Measurements from ENCODE around the gene CCR4.
"Not testable (repeated sequence)": the region's sequence is repeated elsewhere in the genome, so short reads cannot be mapped to it uniquely, and the experiment has no call there.

Gene CCR4

DNA sequence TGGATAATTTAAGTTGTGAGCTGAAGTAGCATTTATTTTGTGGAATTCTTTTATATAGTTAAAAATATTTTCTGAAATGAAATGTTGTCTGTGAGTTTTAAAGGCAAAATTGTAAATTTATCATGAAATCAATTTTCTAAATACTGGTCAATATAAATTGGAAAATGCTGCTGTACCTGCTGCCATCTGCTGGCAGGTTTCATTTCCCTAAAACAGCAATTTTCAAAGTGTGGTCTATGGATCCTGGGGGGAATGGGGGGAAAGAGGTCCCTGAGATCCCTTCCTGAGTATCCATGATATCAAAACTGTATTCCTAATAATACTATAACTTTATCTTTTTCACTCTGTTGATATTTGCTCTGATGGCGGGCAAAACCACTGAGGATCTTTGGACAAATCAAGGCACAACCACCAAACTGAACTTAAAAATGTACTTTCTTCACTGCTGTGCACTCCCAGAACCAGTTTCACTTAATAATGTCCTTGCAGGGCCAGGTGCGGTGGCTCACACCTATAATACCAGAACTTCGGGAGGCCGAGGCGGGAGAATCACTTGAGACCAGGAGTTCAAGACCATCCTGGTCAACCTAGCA lies 17.2 kb upstream of the CCR4 start:
- Histone ChIP-seq H3K9me3 (replicated peaks in 1 of 11) (peaks cover 0 to 23% (median 12%) of the 10 kb centered on the region in 11 experiments; a peak in 15 of 22 replicates), H3K27me3 (no peaks in the 10 kb centered on the region), H3K4me2 (no peak overlapping the region), H3K9ac (no peak overlapping the region), H3K4me3 (no peak overlapping the region), H4K20me1 (no peaks in the 10 kb centered on the region), H3K27ac (no peak overlapping the region), H3K4me1 (peaks cover 0 to 9% (median 4%) of the 10 kb centered on the region in 10 experiments; a peak in 4 of 20 replicates), H3K36me3 (no peaks in the 10 kb centered on the region)
- no peak for TF ChIP-seq Cebpa-rat (IDR thresholded peaks at IDR 0.05)

DNA sequence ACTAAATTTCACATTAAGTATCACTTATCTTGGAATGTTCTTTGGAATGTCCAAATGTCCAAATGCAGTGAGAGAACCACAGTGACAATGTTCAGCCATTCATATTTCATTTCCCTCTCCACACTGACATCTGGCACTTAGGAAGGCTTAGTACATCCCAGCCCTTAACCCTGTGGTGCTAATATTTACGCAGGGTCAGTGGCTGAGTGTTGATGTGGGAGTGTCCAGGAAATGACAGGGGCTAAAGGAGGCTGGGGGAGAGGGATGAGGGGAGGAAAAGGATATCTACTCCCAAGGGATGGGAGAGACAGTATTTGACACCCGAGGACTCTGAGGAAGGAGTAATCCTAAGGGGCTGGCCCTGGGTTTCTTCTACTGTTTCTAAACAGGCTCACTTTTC lies 14.1 kb upstream of the CCR4 start:
- Histone ChIP-seq H3K4me3 (no peak overlapping the region), H3K36me3 (no peaks in the 10 kb centered on the region), H3K27ac (no peak overlapping the region), H4K20me1 (no peaks in the 10 kb centered on the region), H3K4me2 (peak overlapping the region in 3 of 11 experiments; percentile 1 to 34 (median 6); a peak in 3 of 22 replicates), H3K4me1 (peaks cover 0 to 9% (median 4%) of the 10 kb centered on the region in 10 experiments; a peak in 4 of 20 replicates), H3K9me3 (replicated peaks in 1 of 11) (peaks cover 0 to 5% (median 0%) of the 10 kb centered on the region in 11 experiments; a peak in 3 of 22 replicates), H3K27me3 (no peaks in the 10 kb centered on the region), H3K9ac (0 out of 22 replicates have a peak overlapping the region, but pooled peaks of 1 of the 11 experiments have one; percentile 38)
- TF ChIP-seq Cebpa-rat (IDR thresholded peaks at IDR 0.05): no peak

DNA sequence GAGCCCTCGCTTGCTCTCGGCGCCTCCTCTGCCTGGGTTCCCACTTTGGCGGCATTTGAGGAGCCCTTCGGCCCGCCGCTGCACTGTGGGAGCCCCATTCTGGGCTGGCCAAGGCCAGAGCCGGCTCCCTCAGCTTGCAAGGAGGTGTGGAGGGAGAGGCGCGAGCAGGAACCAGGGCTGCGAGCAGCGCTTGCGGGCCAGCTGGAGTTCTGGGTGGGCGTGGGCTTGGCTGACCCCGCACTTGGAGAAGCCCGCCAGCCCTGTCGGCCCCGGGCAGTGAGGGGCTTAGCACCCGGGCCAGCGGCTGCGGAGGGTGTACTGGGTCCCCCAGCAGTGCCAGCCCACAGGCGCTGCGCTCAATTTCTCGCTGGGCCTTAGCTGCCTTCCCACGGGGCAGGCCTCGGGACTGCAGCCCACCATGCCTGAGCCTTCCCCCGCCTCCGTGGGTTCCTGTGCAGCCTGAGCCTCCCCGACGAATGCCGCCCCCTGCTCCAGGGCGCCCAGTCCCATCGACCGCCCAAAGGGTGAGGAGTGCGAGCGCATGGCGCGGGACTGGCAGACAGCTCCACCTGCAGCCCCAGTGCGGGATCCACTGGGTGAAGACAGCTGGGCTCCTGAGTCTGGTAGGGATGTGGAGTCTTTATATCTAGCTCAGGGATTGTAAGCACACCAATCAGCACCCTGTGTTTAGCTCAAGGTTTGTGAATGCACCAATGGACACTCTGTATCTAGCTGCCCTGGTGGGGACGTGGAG lies 11.7 kb upstream of the CCR4 start:
- H3K36me3 ChIP-seq; H3K9me3 ChIP-seq (replicated peaks in 1 of 11); H3K4me3 ChIP-seq; H3K4me2 ChIP-seq; H3K27ac ChIP-seq; H3K27me3 ChIP-seq; H3K4me1 ChIP-seq; H3K9ac ChIP-seq; H4K20me1 ChIP-seq: not testable (repeated sequence)

DNA sequence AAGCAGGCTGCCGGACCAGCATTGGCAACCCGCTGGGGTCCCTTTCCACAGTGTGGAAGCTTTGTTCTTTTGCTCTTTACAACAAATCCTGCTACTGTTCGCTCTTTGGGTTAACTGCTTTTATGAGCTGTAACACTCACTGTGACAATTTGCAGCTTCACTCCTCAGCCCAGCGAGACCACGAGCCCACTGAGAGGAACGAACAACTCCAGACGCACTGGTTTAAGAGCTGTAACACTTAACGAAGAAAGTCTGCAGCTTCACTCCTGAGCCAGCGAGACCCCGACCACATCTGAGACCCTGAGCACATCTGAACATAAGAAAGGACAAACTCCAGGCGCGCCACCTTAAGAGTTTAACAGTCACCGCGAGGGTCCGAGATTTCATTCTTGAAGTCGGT lies 10.7 kb upstream of the CCR4 start:
- Histone ChIP-seq H3K27me3 (no peaks in the 10 kb centered on the region), H3K27ac (no peak overlapping the region), H4K20me1 (no peaks in the 10 kb centered on the region), H3K9ac (no peak overlapping the region), H3K4me3 (no peak overlapping the region), H3K4me1 (peaks cover 0 to 9% (median 4%) of the 10 kb centered on the region in 10 experiments; a peak in 4 of 20 replicates), H3K4me2 (no peak overlapping the region), H3K9me3 (replicated peaks in 1 of 11) (peaks cover 0 to 5% (median 0%) of the 10 kb centered on the region in 11 experiments; a peak in 3 of 22 replicates), H3K36me3 (no peaks in the 10 kb centered on the region)
- TF ChIP-seq Cebpa-rat (IDR thresholded peaks at IDR 0.05): no peak

DNA sequence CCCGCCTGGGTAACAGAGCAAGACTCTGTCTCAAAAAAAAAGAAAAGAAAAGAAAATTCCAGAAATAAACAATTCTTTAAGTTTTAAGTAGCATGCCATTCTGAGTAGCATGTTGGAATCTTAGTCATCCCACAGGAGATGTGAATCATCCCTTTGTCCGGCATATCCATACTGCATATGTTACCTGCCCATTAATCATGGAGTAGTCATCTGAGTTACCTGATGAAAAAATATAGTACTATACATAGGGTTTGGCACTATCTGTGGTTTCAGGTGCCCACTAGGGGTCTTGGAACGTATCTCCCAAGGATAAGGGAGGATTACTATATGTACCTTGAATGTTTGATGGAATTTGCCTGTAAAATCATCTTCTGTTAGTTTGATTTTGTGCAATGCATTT lies 6.3 kb upstream of the CCR4 start:
- H3K4me2 ChIP-seq: no peak overlapping the region
- no peak for TF ChIP-seq Cebpa-rat (IDR thresholded peaks at IDR 0.05)

DNA sequence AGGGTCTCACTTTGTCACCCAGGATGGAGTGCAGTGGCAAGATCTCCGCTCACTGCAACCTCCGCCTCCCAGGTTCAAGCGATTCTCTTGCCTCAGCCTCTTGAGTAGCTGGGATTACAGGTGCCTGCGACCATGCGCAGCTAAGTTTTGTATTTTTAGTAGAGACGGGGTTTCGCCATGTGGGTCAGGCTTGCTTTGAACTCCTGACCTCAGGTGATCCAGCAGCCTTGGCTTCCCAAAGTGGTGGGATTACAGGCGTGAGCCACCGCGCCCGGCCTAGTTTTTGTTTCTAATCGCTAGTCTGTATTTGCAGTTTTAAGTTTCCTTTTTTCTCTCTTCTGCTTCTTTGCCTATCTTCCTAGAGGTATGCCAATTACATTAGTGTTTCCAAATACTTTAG lies 5.8 kb upstream of the CCR4 start:
- H3K27me3 ChIP-seq; H3K4me3 ChIP-seq; H3K27ac ChIP-seq; H4K20me1 ChIP-seq; H3K9ac ChIP-seq; H3K4me1 ChIP-seq; H3K9me3 ChIP-seq (replicated peaks in 1 of 11); H3K4me2 ChIP-seq; H3K36me3 ChIP-seq: not testable (repeated sequence)

More for the DNA sequence above, 6.3 kb upstream of the CCR4 start:
- peaks cover 0 to 5% (median 0%) of the 10 kb centered on the region in 11 experiments; a peak in 2 of 22 replicates for H3K9me3 ChIP-seq (replicated peaks in 1 of 11)
- H4K20me1 ChIP-seq: no peaks in the 10 kb centered on the region
- H3K4me1 ChIP-seq: no peaks in the 10 kb centered on the region
- no peak overlapping the region for H3K27ac ChIP-seq
- H3K36me3 ChIP-seq: no peaks in the 10 kb centered on the region
- no peak overlapping the region for H3K9ac ChIP-seq
- no peak overlapping the region for H3K4me3 ChIP-seq
- no peaks in the 10 kb centered on the region for H3K27me3 ChIP-seq

DNA sequence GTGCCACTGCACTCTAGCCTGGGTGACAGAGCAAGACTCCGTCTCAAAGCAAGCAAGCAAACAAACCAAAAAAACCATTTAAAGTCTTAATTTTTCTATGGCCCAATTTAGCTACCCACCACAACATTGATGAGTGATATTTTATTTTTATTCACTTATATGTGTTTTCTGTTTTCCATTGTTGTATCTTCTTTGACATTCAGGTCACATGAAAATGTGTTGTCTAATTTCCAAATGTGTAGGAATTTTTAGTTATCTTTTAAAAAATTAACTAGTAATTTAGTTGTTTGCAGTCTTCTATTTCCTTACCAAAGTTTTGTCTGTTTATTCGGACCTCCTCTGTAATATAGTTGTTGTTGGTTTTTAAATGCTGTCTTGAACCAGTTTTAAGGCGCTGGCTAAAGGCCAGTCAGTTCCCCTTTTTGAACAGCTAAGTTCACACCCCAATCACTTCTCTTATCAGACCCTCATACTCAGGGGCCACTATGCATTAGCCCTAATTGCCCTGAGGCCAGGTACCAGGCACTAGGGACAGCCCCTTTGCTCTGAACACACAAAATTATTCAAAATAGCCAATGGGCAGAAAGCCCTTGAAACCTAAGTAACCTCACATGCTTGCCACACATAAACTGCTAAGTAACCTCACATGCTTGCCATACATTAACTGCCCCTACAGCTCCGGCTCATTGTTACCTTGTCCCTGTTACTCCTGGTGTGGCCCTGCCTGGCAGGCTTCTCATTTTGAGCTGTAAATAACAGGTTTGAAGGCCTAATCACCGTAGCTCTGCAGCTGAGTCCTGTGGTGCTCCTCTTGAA lies 4.3 kb upstream of the CCR4 start:
- Histone ChIP-seq H3K9ac (no peak overlapping the region), H3K9me3 (replicated peaks in 1 of 11) (no peaks in the 10 kb centered on the region), H3K4me1 (peaks cover 0 to 10% (median 4%) of the 10 kb centered on the region in 10 experiments; a peak in 11 of 20 replicates), H3K27me3 (no peaks in the 10 kb centered on the region), H3K4me2 (no peak overlapping the region), H4K20me1 (no peaks in the 10 kb centered on the region), H3K27ac (no peak overlapping the region), H3K36me3 (no peaks in the 10 kb centered on the region), H3K4me3 (no peak overlapping the region)
- TF ChIP-seq Cebpa-rat (IDR thresholded peaks at IDR 0.05): no peak

DNA sequence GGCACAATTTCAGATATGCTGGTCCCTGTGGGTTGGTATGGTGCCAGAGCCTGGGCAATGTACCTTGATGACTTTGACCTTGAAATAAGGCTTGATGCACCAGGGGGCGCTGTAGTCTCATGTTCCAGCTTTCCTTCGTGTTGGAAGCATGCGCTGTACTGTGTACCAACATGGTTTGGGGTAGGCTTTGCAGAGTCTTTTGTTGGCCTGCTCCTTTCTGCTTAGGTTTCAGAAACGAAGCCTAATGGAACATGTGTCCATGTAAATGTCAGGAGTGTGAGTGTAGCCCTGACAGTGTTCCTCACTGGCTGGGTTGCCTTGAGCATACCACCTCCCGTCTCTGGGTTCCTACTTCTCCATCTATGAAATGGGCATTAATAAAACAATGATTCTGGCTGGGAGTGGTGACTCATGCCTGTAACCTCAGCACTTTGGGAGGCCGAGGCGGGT lies 3.6 kb upstream of the CCR4 start:
- no peak overlapping the region for H3K9ac ChIP-seq

More for the DNA sequence above, 3.6 kb upstream of the CCR4 start:
- no peak for TF ChIP-seq Cebpa-rat (IDR thresholded peaks at IDR 0.05)
- no peak overlapping the region for H3K4me2 ChIP-seq
- H3K4me1 ChIP-seq: peaks cover 0 to 10% (median 4%) of the 10 kb centered on the region in 10 experiments; a peak in 11 of 20 replicates
- no peaks in the 10 kb centered on the region for H3K9me3 ChIP-seq (replicated peaks in 1 of 11)
- no peaks in the 10 kb centered on the region for H4K20me1 ChIP-seq
- no peak overlapping the region for H3K27ac ChIP-seq
- no peaks in the 10 kb centered on the region for H3K27me3 ChIP-seq
- no peaks in the 10 kb centered on the region for H3K36me3 ChIP-seq
- H3K4me3 ChIP-seq: no peak overlapping the region
